IMR-90 (cell line): ENCODE measurements around the gene ARR3.

Source experiments
- CHD1 ChIP-seq: IDR thresholded peaks from 2 replicates; pipeline ENCODE4 v1.6.1; 2012; ENCODE audit warnings: low read depth, low read length, improper control_type of control experiment
- CTCF ChIP-seq: conservative IDR thresholded peaks from 2 replicates; pipeline ENCODE4 v1.5.1; 2012; ENCODE audit warnings: mild to moderate bottlenecking, low read depth, low read length, improper control_type of control experiment
- FOS ChIP-seq: fragments of 150-350 bp; IDR thresholded peaks from 2 replicates; pipeline ENCODE4 v1.6.1; 2016; ENCODE audit warnings: low read depth, low read length
- MAZ ChIP-seq: IDR thresholded peaks from 2 replicates; pipeline ENCODE4 v1.6.1; 2012; ENCODE audit warnings: low read depth, mild to moderate bottlenecking, low read length, improper control_type of control experiment, moderate library complexity, borderline replicate concordance
- MXI1 ChIP-seq: IDR thresholded peaks from 2 replicates; pipeline ENCODE4 v1.6.1; 2012; ENCODE audit warnings: low read depth, mild to moderate bottlenecking, low read length, moderate library complexity, borderline replicate concordance
- POLR2A ChIP-seq: IDR thresholded peaks from 2 replicates; pipeline ENCODE4 v1.6.1; 2012; ENCODE audit warnings: mild to moderate bottlenecking, low read depth, low read length
- RAD21 ChIP-seq: IDR thresholded peaks from 2 replicates; pipeline ENCODE4 v1.6.1; 2012; ENCODE audit warnings: low read length, improper control_type of control experiment
- RCOR1 ChIP-seq: IDR thresholded peaks from 2 replicates; pipeline ENCODE4 v1.6.1; 2012; ENCODE audit warnings: mild to moderate bottlenecking, low read length, improper control_type of control experiment; ENCODE audit not compliant: insufficient replicate concordance
- RFX5 ChIP-seq: IDR thresholded peaks from 2 replicates; pipeline ENCODE4 v1.8.0; 2012; ENCODE audit warnings: low read depth, mild to moderate bottlenecking, low read length, moderate library complexity
- SMC3 ChIP-seq: fragments of 150-350 bp; IDR thresholded peaks from 2 replicates; pipeline ENCODE4 v1.6.1; 2016; ENCODE audit warnings: low read depth, mild to moderate bottlenecking, antibody characterized with exemption, low read length, moderate library complexity

GRCh38 chrX:70252491-70252890 lies 15.6 kb upstream of the ARR3 start:
- TF ChIP-seq CTCF (no peak), SMC3 (no peak), RAD21 (no peak), POLR2A (no peak), RCOR1 (no peak), FOS (no peak), CHD1 (no peak), RFX5 (no peak), MAZ (no peak), MXI1 (no peak)
